GM18508 (cell line): Measurements from ENCODE around the gene MAP4K2.
"Not testable (repeated sequence)": the region's sequence is repeated elsewhere in the genome, so short reads cannot be mapped to it uniquely, and the experiment has no call there.

Source experiments
- ATAC-seq: cut with Tn5 transposase; IDR thresholded peaks from one replicate; pipeline ENCODE4 v1.9.1; 2021; ENCODE audit warnings: moderate number of reproducible peaks; ENCODE audit not compliant: insufficient read depth, unreplicated experiment

Gene MAP4K2

DNA sequence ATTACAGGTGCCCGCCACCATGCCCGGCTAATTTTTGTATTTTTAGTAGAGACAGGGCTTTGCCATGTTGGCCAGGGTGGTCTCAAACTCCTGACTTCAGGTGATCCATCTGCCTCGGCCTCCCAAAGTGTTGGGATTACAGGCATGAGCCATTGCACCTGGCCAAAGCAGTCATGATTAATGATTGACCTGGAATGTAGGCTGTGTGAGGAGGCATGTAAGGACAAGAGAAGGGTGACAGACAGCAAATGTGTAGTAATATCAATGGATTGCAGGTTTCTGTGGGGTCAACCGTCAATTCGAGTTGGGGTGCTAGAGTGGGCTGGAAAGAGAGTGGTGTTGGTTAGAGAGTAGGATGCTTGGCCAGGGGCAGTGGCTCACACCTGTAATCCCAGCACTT lies 12.4 kb upstream of the MAP4K2 start:
- ATAC-seq: not testable (repeated sequence)

DNA sequence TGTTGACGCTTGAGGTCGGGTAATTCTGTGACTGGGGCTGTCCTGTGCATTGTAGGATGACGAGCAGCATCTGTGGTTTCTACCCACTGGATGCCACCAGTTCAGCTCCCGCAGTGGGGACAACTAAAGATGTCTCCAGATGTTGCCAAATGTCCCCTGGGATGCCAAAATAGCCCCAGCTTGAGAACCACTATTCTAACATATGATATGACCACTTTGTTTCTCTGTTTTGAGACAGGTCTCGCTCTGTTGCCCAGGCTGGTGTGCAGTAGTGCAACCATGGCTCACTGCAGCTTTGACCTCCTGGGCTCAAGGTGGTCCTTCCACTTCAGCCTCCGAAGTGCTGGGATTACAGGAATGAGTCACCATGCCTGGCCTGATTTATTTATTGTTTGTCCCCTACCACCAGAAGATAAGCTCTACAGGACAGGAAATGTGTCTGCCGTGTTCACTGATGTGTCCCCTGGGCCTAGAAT lies 11.7 kb upstream of the MAP4K2 start:
- no peak for ATAC-seq

DNA sequence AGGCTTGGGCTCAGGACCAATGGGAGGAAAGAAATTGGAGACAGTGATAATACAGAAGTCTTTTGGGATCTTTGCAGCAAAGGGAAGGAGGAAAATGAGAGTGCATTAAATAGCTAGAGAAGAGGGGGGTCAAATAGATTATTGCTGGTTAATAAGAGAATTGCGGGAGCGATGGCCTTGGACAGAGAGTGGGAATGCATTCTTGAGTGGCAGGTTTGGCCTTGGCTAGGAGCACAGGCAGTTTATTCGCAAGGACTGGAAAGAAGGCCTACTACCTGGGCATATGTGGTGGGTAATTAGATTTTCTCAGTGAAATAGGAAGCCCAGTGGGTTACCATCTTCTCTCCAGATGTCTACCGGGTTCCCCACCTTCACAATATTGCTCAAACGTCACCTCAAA lies 10.8 kb upstream of the MAP4K2 start:
- no peak for ATAC-seq

DNA sequence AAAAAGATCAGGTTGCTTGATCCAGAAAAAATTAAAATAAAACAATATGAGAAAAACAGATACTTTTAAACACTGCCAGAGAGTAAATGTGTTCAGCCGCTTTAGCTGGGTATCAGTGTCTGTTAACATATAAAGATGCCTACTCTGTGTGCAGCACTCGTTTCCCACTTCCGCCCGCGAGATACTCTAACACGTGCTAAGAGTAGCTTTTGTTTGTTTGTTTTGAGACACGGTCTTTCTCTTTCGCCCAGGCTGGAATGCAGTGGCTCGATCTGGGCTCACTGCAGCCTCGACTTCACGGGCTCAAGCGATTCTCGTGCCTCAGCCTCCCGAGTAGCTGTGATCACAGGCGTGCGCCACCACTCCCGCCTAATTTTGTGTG lies 7.9 kb upstream of the MAP4K2 start:
- no peak for ATAC-seq

DNA sequence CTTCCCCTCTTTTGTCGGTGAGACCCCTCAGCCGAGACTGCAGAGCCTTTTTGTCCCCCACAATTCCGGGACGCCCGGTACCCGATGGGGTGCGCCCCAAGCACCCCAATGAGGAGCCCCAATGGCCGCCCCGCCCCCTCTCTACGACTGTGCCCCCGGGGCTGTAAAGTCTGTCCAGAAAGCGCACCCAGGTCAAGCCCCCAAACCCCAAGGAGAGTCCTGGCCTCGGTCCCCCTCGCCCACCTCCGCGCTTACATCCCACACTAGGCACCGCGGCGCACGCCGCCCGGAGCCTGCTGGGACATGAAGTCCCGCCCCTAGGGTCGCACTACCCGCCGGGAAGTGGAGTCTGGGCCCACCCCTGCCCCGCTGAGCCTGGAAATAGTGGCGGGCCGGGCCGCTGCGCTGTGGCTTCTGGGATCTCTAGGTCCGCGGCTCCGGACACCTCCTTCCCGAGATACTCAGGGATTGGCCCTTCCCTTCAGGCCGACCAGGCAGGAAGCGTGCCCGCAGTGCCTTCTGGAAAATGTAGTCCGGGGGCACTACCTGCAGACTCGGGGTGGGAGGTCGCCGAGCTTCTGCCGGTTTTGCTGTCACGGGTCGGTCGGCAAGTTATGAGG lies 7.4 kb upstream of the MAP4K2 start, which contains the start of gene MEN1:
Gene MEN1 (minus strand): TSS at position 281 of the 620 bp plus-strand sequence. CDS start 442 bp downstream, outside the sequence.
- no peak for ATAC-seq

DNA sequence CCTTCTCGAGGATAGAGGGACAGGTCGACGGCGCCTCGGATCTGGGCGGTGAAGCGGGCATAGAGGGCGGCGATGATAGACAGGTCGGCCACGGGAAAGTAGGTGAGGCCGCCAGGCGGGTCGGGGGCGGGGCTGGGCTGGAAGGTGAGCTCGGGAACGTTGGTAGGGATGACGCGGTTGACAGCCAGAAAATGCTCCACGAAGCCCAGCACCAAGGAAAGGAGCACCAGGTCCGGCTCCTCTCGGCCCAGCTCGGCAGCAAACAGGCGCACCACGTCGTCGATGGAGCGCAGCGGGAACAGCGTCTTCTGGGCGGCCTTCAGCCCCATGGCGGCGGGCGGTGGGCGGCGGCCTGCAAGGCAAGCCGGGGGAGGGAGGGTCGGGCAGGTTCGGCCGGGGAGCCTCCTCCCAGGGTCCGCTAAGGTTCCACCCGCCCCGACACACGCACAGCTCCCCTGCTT lies 6.8 kb upstream of the MAP4K2 start:
- no peak for ATAC-seq

DNA sequence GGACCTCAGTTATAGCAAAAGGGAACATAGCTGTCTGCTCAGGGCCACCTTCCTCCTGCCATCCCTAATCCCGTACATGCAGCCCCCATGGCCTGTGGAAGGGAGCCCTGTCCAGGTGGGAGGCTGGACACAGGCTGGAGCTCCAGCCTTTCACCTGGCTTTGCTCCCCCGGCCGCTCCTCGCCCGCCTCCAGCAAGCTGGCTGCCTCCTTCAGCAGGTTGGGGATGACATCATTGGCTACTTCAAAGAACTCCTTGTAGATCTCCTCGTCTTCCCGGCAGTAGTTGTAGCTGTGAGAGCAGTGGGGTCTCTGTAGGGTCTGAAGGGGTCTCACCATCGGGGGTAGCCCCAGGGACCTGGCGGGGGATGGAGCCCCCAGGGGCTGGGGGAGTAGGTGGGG lies 2.5 kb upstream of the MAP4K2 start:
- ATAC-seq: no peak

DNA sequence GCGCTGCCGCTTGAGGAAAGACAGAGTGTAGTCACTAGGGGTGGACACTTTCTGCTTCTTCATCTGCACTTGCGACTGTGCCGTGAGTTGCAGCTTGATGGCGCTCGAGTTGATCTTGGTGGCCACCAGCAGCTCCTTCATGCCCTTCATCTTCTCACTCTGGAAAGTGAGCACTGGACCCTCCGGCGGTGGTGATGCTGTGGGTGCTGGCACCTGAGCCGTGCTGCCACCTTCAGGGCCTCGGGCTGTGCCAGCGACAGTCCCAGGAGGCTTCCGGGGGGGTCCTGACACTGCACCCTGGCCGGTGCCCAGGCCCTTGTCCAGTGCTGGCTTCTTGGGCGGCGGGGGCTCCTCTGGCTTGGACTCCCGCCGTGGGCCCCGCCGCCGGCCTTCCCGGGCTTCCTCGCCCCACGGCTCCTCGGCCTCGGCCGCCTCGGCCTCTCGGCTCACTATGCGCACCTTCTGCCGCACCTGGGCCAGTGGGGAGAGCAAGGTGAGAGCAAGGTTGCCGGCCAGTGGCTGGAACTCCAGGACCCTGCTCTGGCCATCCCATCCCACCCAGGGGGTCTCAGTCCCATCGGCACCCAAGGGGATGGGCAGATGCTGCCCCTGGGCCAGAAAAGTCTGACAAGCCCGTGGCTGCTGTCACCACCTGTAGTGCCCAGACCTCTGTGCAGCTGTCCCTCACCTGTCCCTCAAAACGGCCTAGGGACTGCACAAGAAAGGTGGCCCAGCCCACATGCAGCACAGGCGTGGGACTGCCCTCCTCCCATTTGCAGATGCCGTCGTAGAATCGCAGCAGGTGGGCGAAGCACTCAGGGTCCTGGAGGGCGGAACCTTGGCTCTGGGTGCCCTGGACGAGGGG lies 1.6 kb upstream of the MAP4K2 start:
- no peak for ATAC-seq

DNA sequence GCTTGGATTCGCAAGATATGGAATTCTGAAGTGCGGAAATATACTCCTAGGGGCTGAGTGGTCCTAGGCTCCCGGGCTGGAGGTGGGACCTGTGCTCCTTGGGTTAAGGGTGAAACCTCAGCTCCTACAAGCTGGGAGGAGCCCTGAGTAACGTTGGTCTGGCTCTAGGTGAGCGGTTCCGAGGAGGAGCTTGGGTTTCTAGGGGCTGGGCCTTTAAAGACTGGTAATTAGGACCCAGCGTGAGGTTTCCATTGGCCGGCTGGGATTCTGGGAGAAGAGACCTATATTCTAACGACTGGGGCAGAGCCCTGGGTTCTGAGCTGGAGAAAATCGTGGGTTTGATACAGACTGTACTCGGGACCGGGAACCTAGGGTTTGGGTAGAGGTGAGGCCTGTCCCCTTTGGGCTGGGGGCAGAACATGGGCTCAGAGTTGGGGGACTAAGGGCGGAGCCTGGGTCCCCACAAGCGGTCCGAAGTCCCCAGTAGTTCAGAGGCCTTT lies 882 bp upstream of the MAP4K2 start:
- no peak for ATAC-seq

DNA sequence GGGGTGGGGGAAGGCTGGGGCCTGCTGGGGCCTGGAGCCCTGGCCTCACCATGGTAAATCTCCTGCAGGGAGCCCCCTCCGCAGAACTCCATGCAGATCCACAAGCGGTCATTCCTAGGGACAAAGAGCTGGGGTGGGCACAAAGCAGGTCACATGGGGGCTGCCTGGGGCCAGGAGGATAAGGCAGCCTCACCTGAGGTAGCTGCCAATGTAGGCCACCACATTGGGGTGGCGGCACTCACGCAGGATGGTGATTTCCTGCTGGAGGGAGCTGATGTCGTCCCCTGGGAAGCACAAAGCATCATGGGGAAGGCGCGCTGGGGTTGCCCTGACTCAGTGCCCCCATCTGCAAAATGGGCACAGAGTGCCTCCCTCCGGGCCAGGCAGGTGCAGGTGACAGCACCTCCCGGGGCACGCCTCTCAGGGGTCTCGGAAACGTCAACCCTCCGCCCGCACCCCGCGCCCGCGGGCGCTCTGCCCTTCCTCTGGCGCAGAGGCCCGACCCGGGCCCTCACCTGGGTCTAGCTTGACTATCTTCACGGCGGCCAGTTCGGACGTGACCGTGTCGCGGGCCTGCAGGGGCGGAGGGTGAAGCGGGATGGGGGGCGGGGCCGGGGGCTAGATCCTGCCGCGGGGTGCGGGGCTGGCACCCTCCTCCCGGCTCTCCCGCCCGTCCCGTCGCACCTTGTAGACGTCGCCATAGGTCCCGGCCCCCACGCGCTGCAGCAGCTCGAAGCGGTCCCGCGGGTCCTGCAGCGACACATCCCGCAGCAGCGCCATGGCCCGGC lies 450 bp downstream of the MAP4K2 start:
- ATAC-seq: no peak

DNA sequence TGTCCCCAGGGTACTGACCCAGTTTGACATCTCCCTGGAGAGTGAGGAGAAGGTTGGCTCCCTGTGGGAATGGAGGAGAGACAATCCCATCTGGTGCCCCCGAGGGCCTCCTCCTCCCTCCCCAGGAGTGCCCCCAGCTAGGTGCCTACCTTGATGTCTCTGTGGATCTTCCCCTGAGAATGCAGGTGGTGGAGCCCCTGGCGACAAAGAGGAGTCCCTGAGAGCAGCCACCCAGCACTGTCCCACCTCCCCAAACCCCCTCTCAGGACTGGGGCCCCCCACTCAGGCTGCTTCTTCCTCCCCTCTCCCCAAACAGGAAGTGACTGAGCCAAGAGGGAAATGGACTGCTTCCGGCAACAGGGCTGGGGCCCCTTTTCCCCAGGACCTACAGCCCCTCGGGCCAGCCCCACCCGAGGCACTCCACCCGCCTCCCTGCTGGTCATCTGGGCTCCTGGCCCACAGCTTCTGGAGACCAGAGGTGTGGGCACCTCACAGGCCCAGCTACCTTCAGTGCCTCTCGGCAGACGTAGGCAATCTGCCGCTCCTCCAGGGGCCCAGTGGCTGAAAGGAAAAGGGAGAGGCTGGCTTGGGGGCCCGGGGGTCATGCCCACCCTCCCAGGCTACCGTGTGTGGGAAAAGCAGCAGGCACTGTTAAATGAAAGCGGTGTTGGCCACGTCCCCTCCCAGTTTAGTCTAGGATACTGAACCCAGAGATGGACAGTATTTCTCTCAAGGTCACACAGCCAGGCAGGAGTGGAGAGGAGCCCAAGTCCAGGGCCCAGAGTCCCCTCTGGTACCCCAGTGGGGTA lies 1.2 kb downstream of the MAP4K2 start:
- no peak for ATAC-seq

DNA sequence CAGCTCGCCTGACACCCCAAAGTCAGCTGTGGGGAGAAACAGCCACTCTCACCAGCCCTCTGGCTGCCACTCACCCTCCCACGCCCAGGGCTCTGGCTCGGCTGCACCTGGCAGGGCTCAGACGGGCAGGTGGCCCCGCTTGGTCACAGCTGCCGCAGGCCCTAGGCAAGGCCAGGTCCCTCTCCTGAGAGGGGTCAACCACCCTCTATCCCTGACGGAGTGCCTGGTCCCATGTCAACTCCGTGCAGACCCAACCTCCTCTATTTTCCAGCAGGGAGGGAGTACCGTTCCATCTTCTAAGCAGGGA lies 1.9 kb downstream of the MAP4K2 start:
- ATAC-seq: no peak

DNA sequence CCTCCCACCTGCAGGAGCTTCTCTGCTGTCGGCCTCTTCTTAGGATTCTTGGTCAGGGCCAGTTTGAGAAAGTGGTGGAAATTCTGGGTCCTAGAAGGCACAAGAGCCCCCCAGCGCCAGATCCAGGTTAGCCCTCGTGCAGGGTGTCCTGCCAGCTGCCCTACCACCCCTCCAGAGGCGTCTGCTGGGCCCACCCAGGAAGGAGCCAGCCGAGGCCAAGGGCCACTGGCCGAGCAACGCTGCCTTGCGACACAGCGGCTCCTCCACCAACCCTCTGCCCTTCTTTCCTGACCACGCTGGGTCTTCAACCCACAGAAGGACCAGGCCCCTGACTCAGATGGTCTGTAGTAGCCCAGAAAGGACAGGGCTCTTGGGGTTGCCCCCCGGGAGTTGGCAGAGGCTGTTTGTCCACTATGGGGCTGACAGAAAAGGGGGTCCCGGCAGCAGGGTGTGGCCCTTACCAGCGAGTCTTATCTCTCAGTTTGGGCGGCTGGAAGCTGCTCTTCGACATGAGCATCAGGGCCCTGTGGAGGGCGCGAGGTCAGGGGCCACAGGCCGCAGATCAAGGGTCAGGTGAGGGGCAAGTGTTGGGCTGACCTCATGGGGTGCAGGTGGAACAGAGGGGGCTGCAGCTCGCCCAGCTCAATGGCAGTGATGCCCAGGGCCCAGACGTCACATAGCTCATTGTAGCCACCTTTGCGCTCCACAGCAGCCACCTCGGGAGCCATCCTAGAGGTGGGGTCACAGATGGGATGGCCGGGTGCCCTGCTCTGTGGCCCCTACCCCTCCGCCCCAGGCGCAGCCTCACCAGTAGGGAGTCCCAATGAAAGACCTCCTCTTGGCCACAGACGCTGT lies 2.5 kb downstream of the MAP4K2 start:
- ATAC-seq: no peak

DNA sequence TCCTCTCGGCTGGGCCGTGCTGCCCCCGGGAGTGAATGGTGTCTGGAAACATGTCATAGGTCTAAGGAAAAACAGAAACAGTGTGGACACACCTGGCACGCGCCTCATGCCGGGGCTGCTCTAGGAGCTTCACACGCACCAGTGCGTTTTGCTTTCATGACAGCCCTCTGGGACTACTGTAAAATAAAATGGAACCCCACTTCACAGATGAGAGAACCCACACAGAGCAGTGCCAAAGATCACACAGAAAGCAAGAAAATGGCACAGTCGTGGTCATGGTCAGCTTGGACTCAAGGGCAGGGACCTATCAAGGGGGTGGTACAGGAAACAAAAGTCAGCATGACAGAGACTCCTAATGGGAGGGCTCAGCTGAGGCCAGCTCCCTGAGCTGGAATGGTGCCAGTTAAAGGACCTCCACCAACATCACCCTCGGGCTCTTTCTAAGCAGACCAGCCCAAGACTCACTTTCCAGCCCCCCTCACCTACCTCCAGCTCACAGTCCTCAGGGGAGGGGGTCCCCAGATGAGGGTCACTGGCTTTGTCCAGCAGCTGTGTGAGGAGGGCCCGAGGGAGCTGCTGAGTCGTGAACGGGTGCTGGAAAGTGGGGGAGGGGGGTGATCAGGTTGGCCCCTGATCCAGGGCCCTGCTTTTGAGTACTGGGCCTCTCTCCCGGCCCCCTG lies 3.3 kb downstream of the MAP4K2 start:
- ATAC-seq: no peak

DNA sequence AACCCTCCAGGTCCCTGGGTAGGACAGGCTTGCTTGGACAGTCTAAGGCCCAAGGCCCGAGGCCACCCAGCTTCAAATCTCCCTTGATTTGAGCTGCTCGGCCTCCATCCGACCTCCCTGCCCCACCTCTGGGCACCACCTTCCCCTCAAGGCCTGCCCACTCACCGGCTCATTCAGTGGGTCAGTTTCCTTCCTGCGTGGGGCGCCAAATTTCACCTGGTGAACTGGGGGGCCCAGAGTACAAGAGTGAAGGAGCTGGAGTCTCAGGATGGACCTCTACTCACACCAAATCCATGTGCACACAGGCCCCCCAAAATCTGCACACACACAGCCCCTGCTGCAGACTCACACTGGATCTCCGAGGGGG lies 3.8 kb downstream of the MAP4K2 start:
- no peak for ATAC-seq

DNA sequence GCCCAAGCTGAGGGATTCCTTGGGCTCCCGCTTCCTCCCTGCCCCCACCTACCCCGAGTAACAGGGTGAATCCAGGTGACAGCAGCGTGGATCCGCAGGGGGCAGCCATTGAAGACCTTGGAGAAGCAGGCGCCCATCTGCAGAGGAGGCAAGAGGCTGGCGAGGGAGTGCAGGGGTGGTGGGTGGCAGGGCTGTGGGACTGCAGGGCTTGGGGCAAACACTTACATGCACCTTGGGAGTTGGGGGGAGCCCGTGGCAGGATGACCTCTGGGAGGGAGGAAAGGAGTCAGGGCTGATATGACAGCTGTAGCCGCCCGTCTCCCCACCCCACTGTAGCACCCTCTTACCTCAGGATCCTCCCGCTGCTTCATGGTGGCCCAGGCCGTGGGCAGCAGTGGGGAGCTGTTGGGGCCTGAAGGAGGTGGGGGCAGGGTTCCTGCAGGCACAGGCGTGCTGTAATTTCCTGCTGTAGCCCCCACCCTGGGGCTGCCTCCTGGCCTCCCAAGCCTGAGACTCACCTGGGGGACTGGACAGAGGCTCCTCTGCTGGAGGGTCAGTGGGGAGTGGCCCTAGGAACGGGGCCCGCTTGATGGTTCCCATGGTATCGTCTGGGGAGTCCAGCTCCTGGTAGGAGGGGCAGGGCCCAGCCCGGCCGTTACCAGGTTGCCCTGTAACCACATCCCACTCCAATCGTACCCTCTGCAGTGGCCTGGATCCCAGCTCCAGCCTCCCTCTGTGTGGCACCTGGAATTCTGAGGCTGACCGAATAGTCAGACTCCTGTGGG lies 6.1 kb downstream of the MAP4K2 start:
- ATAC-seq: no peak

DNA sequence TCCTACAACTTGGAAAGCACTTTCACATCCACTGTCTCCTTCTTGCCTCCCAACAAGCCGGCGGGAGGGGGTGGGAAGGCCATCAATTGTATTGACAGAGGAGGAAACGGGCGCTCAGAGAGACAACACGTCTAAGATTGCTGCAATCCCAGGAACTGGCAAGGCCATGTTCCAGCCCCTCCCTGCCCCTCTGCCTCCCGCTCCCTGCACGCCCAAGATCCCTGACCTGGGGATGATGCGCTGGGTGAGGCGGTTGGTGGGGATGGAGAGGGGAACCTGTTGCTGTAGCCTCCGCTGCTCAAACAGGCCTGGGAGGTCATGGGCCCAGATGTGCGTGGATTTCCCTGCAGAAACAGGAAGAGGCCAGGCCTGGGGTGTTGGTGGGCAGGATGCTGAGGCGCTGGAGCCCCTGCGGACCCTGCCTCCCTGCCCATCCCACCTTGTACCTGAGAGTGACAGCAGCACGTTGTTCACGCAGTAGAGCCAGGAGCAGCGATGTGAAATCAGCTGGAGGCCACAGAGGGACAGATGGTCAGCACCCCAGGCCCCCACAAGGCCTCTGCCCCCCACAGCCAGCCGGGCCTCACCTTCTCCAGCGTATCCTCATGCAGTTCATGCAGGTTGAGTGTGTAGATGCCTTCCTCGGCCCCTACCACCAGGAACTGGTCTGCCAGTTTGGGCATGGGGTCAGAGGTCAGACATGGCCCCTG lies 6.8 kb downstream of the MAP4K2 start:
- no peak for ATAC-seq
